ENCODE measurements around the gene MNAT1. TPM values are rescaled to one million over a fixed set of nuclear protein-coding genes. Genes with fewer than 3 reads are reported as not detected.

Gene MNAT1
- total RNA-seq = 10 to 100 TPM; 37.0 to 69.2 (median 47.1) TPM

GRCh38 chr14:60734465-60735242, at the start of gene MNAT1:
TSS of gene MNAT1 (plus strand) at chr14:60734761. CDS start at chr14:60734863, 102 bp downstream.
- peak within 1 kb of the TSS; percentile 62 to 74 for H3K27ac ChIP-seq
- H3K4me1 ChIP-seq (replicated peaks in 1 of 2) = peaks cover 0 to 5% of the 10 kb centered on the region in 2 donors
- in situ Hi-C loops (cut with MboI; ENCODE audit: low pct_unique_long_range_greater_than_20kb in 2 of 9, low sequenced_read_pairs in 9 of 9, unreplicated experiment in 9 of 9) = loop anchor here in 1 of 9 experiments (25.0 kb wide), 1 partner anchor 253 kb away; the partner anchor contains the start of genes SLC38A6 and TRMT5
- peak; percentile 94 to 99 (median 98) for ATAC-seq (replicated peaks in 6 of 8)
- peak within 1 kb of the TSS; percentile 66 to 92 (median 80) for H3K4me3 ChIP-seq
- 4 to 50% (median 15%) methylated on average over 2 to 22 of the region's 33 CpGs; no CpG with 5 or more reads in 2 of the 10 experiments for WGBS, 10 experiments

- H3K27ac ChIP-seq = no peak overlapping the region
- in situ Hi-C loops (cut with MboI; ENCODE audit: low pct_unique_long_range_greater_than_20kb in 2 of 9, low sequenced_read_pairs in 9 of 9, unreplicated experiment in 9 of 9) = no loop called here
- H3K4me1 ChIP-seq (replicated peaks in 1 of 2) = no peaks in the 10 kb centered on the region
- no peak overlapping the region for H3K4me3 ChIP-seq
- ATAC-seq (replicated peaks in 6 of 8) = peak in 1 of 8 experiments; percentile 23
These were observed 47.7 kb upstream of the MNAT1 start for GRCh38 chr14:60686865-60687264.

DNA sequence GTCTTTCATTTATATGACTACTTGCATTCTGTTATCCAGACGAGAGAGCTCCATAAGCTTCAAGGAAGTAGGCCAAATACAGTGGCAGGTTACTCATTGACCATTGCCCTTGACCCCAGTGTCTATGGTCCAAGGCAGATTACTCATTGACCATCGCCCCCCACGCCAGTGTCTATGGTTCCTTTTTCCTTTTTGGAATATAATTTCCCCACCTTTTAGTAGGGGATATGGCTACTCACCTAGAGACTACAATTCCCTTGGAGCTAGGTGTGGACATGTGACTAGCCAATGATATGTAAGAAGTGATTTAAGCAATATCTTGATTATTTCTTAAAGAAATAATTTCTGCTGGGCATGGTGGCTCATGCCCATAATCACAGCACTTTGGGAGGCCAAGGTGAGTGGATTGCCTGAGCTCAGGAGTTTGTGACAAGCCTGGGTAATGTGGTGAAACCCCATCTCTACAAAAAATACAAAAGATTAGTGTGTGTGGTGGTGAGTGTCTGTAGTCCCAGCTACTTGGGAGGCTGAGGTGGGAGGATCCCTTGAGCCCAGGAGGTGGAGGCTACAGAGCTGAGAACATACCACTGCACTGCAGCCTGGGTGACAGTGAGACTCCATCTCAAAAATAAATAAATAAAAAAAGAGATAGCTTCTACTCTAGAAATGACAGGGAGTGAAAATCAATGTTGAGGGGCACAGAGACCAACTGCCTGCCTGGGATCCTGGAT, 43.0 kb upstream of the MNAT1 start:
- no peak overlapping the region for H3K4me3 ChIP-seq
- WGBS, 10 experiments = 30 to 89% (median 67%) methylated on average over 1 to 3 of the region's 3 CpGs; no CpG with 5 or more reads in 2 of the 10 experiments
- H3K4me1 ChIP-seq (replicated peaks in 1 of 2) = no peaks in the 10 kb centered on the region
- in situ Hi-C loops (cut with MboI; ENCODE audit: low pct_unique_long_range_greater_than_20kb in 2 of 9, low sequenced_read_pairs in 9 of 9, unreplicated experiment in 9 of 9) = no loop called here
- ATAC-seq (replicated peaks in 6 of 8) = no peak
- no peak overlapping the region for H3K27ac ChIP-seq

DNA sequence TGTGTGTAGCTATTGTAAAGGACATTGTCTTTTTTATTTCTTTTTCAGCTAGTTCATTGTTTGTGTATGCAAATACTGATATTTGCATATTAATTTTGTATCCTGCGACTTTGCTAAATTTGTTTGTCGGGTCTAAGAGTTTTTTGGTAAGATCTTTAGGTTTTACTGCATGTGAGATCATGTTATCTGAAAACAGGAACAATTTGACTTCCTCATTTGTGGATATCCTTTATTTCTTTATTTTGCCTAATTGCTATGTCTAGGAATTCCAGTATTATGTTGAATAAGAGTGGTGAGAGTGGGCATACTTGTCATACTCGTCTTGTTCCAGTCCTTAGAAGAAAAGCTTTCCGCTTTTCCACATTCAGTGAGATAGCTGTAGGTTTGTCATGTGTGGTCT, 39.2 kb upstream of the MNAT1 start:
- no peak for ATAC-seq (replicated peaks in 6 of 8)
- in situ Hi-C loops (cut with MboI; ENCODE audit: low pct_unique_long_range_greater_than_20kb in 2 of 9, low sequenced_read_pairs in 9 of 9, unreplicated experiment in 9 of 9) = no loop called here

GRCh38 chr14:60700598-60700997, 34.0 kb upstream of the MNAT1 start:
- H3K4me1 ChIP-seq (replicated peaks in 1 of 2) = no peaks in the 10 kb centered on the region
- ATAC-seq (replicated peaks in 6 of 8) = no peak
- H3K27ac ChIP-seq = no peak overlapping the region
- WGBS, 10 experiments = 10 to 100% (median 55%) methylated on average over 1 to 3 of the region's 3 CpGs; no CpG with 5 or more reads in 3 of the 10 experiments
- H3K4me3 ChIP-seq = no peak overlapping the region
- in situ Hi-C loops (cut with MboI; ENCODE audit: low pct_unique_long_range_greater_than_20kb in 2 of 9, low sequenced_read_pairs in 9 of 9, unreplicated experiment in 9 of 9) = no loop called here

More for the DNA sequence above, 39.2 kb upstream of the MNAT1 start:
- WGBS, 10 experiments = 40 to 85% (median 71%) methylated on average over 1 to 4 of the region's 4 CpGs; no CpG with 5 or more reads in 2 of the 10 experiments
- Histone ChIP-seq H3K4me3 (no peak overlapping the region), H3K4me1 (replicated peaks in 1 of 2) (no peaks in the 10 kb centered on the region), H3K27ac (no peak overlapping the region)

DNA sequence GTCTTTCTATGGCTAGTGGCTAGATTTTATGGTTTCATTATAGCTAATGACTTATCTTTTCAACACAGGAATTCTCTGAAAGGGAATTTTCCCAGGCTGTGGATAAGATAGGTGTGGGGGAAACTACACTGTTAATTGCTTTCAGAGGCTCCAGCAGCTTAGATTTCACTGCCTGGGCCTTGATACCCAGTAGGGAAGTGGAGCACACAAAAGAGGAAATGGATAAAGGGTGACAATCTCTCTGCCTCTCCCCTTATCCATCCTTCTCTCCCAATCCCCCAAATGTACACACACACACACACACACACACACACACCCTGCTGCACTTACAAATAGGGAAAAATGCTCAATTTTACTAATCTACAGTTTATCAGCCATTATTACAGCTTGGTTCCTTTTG, 29.5 kb upstream of the MNAT1 start:
- in situ Hi-C loops (cut with MboI; ENCODE audit: low pct_unique_long_range_greater_than_20kb in 2 of 9, low sequenced_read_pairs in 9 of 9, unreplicated experiment in 9 of 9) = no loop called here
- Histone ChIP-seq H3K27ac (no peak overlapping the region), H3K4me1 (replicated peaks in 1 of 2) (no peaks in the 10 kb centered on the region), H3K4me3 (no peak overlapping the region)
- no peak for ATAC-seq (replicated peaks in 6 of 8)

DNA sequence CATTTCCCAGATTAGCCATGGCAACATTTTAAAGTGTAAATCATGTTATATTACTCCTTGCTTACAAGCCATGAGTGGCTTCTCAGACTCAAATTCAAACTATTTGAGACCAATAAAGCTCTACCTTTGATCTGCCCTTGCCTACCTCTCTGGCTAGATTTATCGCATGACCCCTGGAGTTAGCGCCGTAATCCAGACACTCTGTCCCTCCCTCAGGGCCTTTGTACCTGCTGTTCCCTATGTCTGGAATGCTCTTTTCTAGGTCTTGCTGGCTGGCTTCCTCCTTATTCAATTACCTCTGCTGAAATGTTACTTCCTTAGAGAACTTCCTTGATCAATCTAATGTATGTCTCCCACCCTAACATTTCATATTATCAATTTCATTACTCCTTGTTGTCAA, 26.7 kb upstream of the MNAT1 start:
- ATAC-seq (replicated peaks in 6 of 8) = no peak
- no peak overlapping the region for H3K4me3 ChIP-seq
- no peaks in the 10 kb centered on the region for H3K4me1 ChIP-seq (replicated peaks in 1 of 2)
- no peak overlapping the region for H3K27ac ChIP-seq
- in situ Hi-C loops (cut with MboI; ENCODE audit: low pct_unique_long_range_greater_than_20kb in 2 of 9, low sequenced_read_pairs in 9 of 9, unreplicated experiment in 9 of 9) = no loop called here
- WGBS, 10 experiments = 80 to 100% (median 100%) methylated on average over 2 to 3 of the region's 3 CpGs; no CpG with 5 or more reads in 6 of the 10 experiments

DNA sequence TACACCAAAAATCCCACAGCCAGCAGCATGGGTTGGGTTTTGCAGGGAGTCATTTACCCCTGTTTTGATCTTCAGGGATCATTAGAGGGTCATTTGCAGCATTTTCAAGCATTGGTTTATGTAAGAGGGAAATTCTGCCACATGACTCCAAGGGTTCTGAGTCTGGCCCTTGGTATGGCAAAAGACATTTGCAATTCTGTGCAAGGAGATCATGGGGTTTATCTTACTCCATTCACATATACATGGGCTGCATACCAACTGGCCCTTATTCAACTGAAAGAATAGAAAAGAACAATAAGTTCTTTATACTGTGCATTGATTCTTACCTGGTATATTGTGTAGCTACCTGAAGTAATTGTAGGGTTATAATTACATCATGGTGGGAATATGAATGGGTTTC, 24.1 kb upstream of the MNAT1 start:
- Histone ChIP-seq H3K4me1 (replicated peaks in 1 of 2) (no peaks in the 10 kb centered on the region), H3K4me3 (no peak overlapping the region), H3K27ac (no peak overlapping the region)
- in situ Hi-C loops (cut with MboI; ENCODE audit: low pct_unique_long_range_greater_than_20kb in 2 of 9, low sequenced_read_pairs in 9 of 9, unreplicated experiment in 9 of 9) = no loop called here
- ATAC-seq (replicated peaks in 6 of 8) = peak in 3 of 8 experiments; percentile 56 to 94 (median 92)

- no peaks in the 10 kb centered on the region for H3K4me1 ChIP-seq (replicated peaks in 1 of 2)
- 71 to 100% (median 90%) methylated on average over 2 to 6 of the region's 6 CpGs; no CpG with 5 or more reads in 2 of the 10 experiments for WGBS, 10 experiments
- in situ Hi-C loops (cut with MboI; ENCODE audit: low pct_unique_long_range_greater_than_20kb in 2 of 9, low sequenced_read_pairs in 9 of 9, unreplicated experiment in 9 of 9) = no loop called here
- no peak overlapping the region for H3K27ac ChIP-seq
- peak in 1 of 8 experiments; percentile 15 for ATAC-seq (replicated peaks in 6 of 8)
- H3K4me3 ChIP-seq = no peak overlapping the region
These were observed 21.0 kb upstream of the MNAT1 start for GRCh38 chr14:60713513-60713912.

DNA sequence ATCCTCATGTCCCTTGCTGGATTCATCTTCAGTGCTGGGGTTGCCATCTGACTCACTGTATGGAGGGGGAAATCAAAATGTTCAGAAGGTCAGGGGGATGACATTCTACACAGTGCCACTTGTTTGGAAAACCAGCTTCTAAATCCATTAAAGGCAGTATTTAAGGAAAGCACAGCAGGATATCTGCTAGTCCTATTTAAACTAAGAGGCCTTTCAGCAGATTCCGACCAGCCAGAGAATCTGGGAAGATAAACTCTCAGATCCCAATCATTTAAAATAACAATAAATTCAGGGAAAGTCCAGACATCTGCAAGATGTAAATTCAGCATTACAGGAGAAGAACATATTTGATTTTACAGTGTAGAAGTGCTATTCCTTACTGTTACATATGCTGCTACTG, 14.2 kb upstream of the MNAT1 start:
- WGBS, 10 experiments = 63 to 100% (median 87%) methylated on average over 1 of the region's 1 CpG; no CpG with 5 or more reads in 2 of the 10 experiments
- Histone ChIP-seq H3K27ac (no peak overlapping the region), H3K4me3 (peak overlapping the region in 1 of 5 donors; percentile 63), H3K4me1 (replicated peaks in 1 of 2) (peaks cover 0 to 4% of the 10 kb centered on the region in 2 donors)
- in situ Hi-C loops (cut with MboI; ENCODE audit: low pct_unique_long_range_greater_than_20kb in 2 of 9, low sequenced_read_pairs in 9 of 9, unreplicated experiment in 9 of 9) = no loop called here
- no peak for ATAC-seq (replicated peaks in 6 of 8)

DNA sequence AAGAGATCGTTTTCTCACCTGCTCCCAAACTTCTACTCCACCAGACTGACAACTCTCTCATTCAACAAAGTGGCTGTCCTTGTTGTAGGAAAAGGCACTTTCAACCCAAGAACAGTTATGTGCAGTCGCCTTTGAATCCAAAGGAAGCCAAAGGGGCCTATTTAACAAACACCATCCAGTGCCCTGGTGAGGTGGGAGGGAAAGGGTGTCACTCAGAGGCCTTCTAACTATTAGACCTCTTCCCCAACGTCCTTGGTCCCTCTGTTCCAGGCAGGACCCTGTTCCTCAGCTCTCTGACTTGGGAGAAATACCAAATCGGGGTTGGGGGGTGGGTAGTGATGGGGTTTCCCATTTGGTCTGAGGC, 13.6 kb upstream of the MNAT1 start:
- in situ Hi-C loops (cut with MboI; ENCODE audit: low pct_unique_long_range_greater_than_20kb in 2 of 9, low sequenced_read_pairs in 9 of 9, unreplicated experiment in 9 of 9) = no loop called here
- H3K4me3 ChIP-seq = peak overlapping the region; percentile 60 to 92 (median 67)
- H3K27ac ChIP-seq = no peak overlapping the region
- 45 to 92% (median 50%) methylated on average over 1 to 3 of the region's 4 CpGs; no CpG with 5 or more reads in 5 of the 10 experiments for WGBS, 10 experiments
- no peak for ATAC-seq (replicated peaks in 6 of 8)
- peaks cover 0 to 4% of the 10 kb centered on the region in 2 donors for H3K4me1 ChIP-seq (replicated peaks in 1 of 2)

DNA sequence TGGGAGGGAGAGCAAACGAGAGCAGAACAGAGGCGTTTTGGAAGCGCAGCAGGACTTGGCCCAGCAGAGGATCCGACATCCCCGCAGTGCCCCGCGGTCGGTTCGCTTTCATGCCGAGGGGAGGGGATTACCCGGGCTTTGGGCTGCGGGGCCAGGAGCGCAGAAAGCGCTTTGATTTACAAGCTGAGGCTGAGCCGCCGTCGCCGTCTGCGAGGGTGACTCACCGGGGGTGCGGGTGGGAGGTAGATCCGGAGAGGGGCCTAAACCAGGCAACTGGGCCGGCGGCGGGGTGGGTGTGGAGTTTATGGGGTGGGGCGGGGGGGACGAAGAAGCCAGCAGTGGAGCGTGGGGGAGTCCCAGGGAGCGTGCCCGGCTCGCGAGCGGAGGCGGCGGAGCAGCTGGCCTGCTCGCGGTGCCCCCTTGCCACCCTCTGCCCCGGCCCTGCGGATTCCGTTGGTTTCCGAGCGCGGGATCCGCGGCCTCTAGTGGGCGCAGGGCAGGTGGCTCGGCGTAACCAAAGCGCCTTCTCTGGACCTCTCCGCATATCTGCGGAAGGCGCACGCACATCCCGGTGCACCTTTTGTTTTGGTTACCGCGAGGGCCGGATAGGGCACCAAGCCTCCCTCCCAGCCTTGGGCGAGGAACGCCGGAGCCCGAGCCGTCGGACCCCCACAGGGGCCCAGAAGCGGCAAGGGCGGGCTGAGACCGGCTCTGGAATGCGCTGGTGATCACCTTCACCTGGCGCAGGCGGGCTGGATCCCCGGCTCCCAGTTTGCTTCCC, 13.0 kb upstream of the MNAT1 start:
- in situ Hi-C loops (cut with MboI; ENCODE audit: low pct_unique_long_range_greater_than_20kb in 2 of 9, low sequenced_read_pairs in 9 of 9, unreplicated experiment in 9 of 9) = no loop called here
- Histone ChIP-seq H3K4me1 (replicated peaks in 1 of 2) (peaks cover 0 to 4% of the 10 kb centered on the region in 2 donors), H3K27ac (no peak overlapping the region), H3K4me3 (peak overlapping the region; percentile 60 to 92 (median 67))
- ATAC-seq (replicated peaks in 6 of 8) = peak; percentile 7 to 69 (median 60)
- WGBS, 10 experiments = 0 to 18% (median 0%) methylated on average over 1 to 4 of the region's 70 CpGs; no CpG with 5 or more reads in 5 of the 10 experiments

- 0% methylated on average over 2 to 6 of the region's 11 CpGs; no CpG with 5 or more reads in 5 of the 10 experiments for WGBS, 10 experiments
- H3K4me3 ChIP-seq = peak overlapping the region; percentile 60 to 92 (median 67)
- H3K27ac ChIP-seq = no peak overlapping the region
- in situ Hi-C loops (cut with MboI; ENCODE audit: low pct_unique_long_range_greater_than_20kb in 2 of 9, low sequenced_read_pairs in 9 of 9, unreplicated experiment in 9 of 9) = no loop called here
- ATAC-seq (replicated peaks in 6 of 8) = peak in 3 of 8 experiments; percentile 2 to 3 (median 2)
- peaks cover 0 to 4% of the 10 kb centered on the region in 2 donors for H3K4me1 ChIP-seq (replicated peaks in 1 of 2)
These were observed 12.5 kb upstream of the MNAT1 start for GRCh38 chr14:60722107-60722356.

Measured in motor neuron (in vitro differentiated cells).